Calu3 (cell line): ENCODE data around the gene DTYMK. TPM values are rescaled to one million over a fixed set of nuclear protein-coding genes. Genes with fewer than 3 reads are reported as not detected.

ENCODE experiments used
- BruUV-seq: library from RNA; stranded (reverse); fragments of 400-500 nt; replicated peaks from 2 replicates; lab custom pipeline; 2021; lab: Mats Ljungman, UMichigan
- CTCF ChIA-PET: fragments of 300-600 bp; sonication (Branson Sonifier 250); formaldehyde crosslinking; loops from one replicate; lab custom pipeline; 2022; ENCODE audit warnings: antibody characterized with exemption; lab: Charles Lee
- DNase-seq: peaks from one replicate; pipeline ENCODE4 v3.0.0; 2022
- H3K27ac Mint-ChIP-seq: one replicate; pipeline ENCODE4 v1.8.0; 2022; ENCODE audit warnings: mixed read lengths; ENCODE audit not compliant: unreplicated experiment
- H3K27me3 Mint-ChIP-seq: one replicate; pipeline ENCODE4 v1.8.0; 2022; ENCODE audit warnings: mixed read lengths; ENCODE audit not compliant: unreplicated experiment
- H3K36me3 Mint-ChIP-seq: one replicate; pipeline ENCODE4 v1.8.0; 2022; ENCODE audit warnings: mild to moderate bottlenecking, moderate library complexity, mixed read lengths; ENCODE audit not compliant: insufficient read depth, unreplicated experiment
- H3K4me1 Mint-ChIP-seq: one replicate; pipeline ENCODE4 v1.8.0; 2022; ENCODE audit warnings: mild to moderate bottlenecking, low read depth, mixed read lengths; ENCODE audit not compliant: unreplicated experiment
- H3K4me3 Mint-ChIP-seq: one replicate; pipeline ENCODE4 v1.8.0; 2022; ENCODE audit warnings: mild to moderate bottlenecking, low read depth, moderate library complexity, mixed read lengths; ENCODE audit not compliant: unreplicated experiment
- H3K9me3 Mint-ChIP-seq: one replicate; pipeline ENCODE4 v1.8.0; 2022; ENCODE audit warnings: low read depth, mixed read lengths; ENCODE audit not compliant: unreplicated experiment
- CTCF ChIP-seq: fragments of 200-600 bp; IDR thresholded peaks from one replicate; pipeline ENCODE4 v1.8.0; 2022; ENCODE audit warnings: antibody characterized with exemption; ENCODE audit not compliant: unreplicated experiment
- intact Hi-C: fragments of 100-400 bp; cut with micrococcal nuclease; formaldehyde crosslinking; loops from one replicate; pipeline ENCODE4 v1.10.0; 2022; ENCODE audit not compliant: unreplicated experiment
- total RNA-seq: library from RNA; stranded (reverse); gene quantifications from 2 replicates; pipeline ENCODE4 v1.2.3, GENCODE V29; 2022

The DTYMK gene
- total RNA-seq, 1 experiment from 2014 or later: 80.7 TPM

GRCh38 chr2:241686324-241686649 is 328 bp downstream of the DTYMK start:
- intact Hi-C loops: no loop called here
- no TSS peak for BruUV-seq

GRCh38 chr2:241680827-241681599 is 5.6 kb downstream of the DTYMK start:
- CTCF ChIA-PET: no interaction called here
- intact Hi-C loops: no loop called here
- no peak overlapping the region for H3K4me3 Mint-ChIP-seq

More at GRCh38 chr2:241686324-241686649, 328 bp downstream of the DTYMK start:
- CTCF ChIA-PET: interaction anchor here (0.6 to 0.7 kb wide), 2 partner anchors 22 to 23 kb away, joined by 3 to 5 read pairs; no protein-coding TSS in a partner anchor
- Mint-ChIP-seq H3K9me3 (no peaks in the 10 kb centered on the region), H3K27ac (peak overlapping the region; percentile 92), H3K4me3 (peak overlapping the region; percentile 93), H3K27me3 (no peaks in the 10 kb centered on the region), H3K36me3 (peaks cover 83% of the 10 kb centered on the region), H3K4me1 (no peaks in the 10 kb centered on the region)
- DNase-seq: no peak
- no peak for TF ChIP-seq CTCF

GRCh38 chr2:241680044-241680443 is 6.6 kb downstream of the DTYMK start:
- Mint-ChIP-seq H3K4me1 (peaks cover 8% of the 10 kb centered on the region), H3K9me3 (no peaks in the 10 kb centered on the region), H3K4me3 (no peak overlapping the region), H3K36me3 (peaks cover 86% of the 10 kb centered on the region), H3K27ac (no peak overlapping the region), H3K27me3 (no peaks in the 10 kb centered on the region)
- CTCF ChIA-PET: interaction anchor here (0.7 kb wide), 1 partner anchor 40 kb away, joined by 4 read pairs; no protein-coding TSS in a partner anchor
- intact Hi-C loops: no loop called here
- DNase-seq: no peak
- no TSS peak for BruUV-seq
- no peak for TF ChIP-seq CTCF

More at GRCh38 chr2:241680827-241681599, 5.6 kb downstream of the DTYMK start:
- DNase-seq: no peak
- no TSS peak for BruUV-seq
- Mint-ChIP-seq H3K4me1 (peaks cover 8% of the 10 kb centered on the region), H3K27me3 (no peaks in the 10 kb centered on the region), H3K27ac (no peak overlapping the region), H3K36me3 (peaks cover 85% of the 10 kb centered on the region), H3K9me3 (no peaks in the 10 kb centered on the region)
- no peak for TF ChIP-seq CTCF

GRCh38 chr2:241678784-241679540 is 7.7 kb downstream of the DTYMK start:
- BruUV-seq: no TSS peak
- Mint-ChIP-seq H3K4me1 (peaks cover 8% of the 10 kb centered on the region), H3K27me3 (no peaks in the 10 kb centered on the region), H3K4me3 (no peak overlapping the region), H3K27ac (no peak overlapping the region), H3K36me3 (peaks cover 81% of the 10 kb centered on the region), H3K9me3 (no peaks in the 10 kb centered on the region)
- CTCF ChIA-PET: interaction anchor here (0.6 kb wide), 1 partner anchor 776 kb away, joined by 3 read pairs; no protein-coding TSS in a partner anchor
- intact Hi-C loops: no loop called here
- DNase-seq: no peak
- TF ChIP-seq CTCF: no peak
